Neural cell (in vitro differentiated cells): ENCODE data around the gene INO80.

Source experiments
- EP300 ChIP-seq: fragments of 450-650 bp; conservative IDR thresholded peaks from 2 replicates; pipeline ENCODE4 v1.6.1; 2014; ENCODE audit warnings: antibody characterized with exemption, mild to moderate bottlenecking, moderate library complexity; ENCODE audit not compliant: poor library complexity, severe bottlenecking
- EZH2 ChIP-seq: fragments of 200-600, 300-800 bp; shearing (Covaris generic), sonication (generic); IDR thresholded peaks from 2 replicates; pipeline ENCODE4 v1.6.1; 2014; ENCODE audit warnings: antibody characterized with exemption, low read length, borderline replicate concordance, mild to moderate bottlenecking; ENCODE audit not compliant: insufficient read depth, poor library complexity, severe bottlenecking
- MXI1 ChIP-seq: fragments of 450-650 bp; conservative IDR thresholded peaks from 2 replicates; pipeline ENCODE4 v1.6.1; 2014; ENCODE audit warnings: antibody characterized with exemption, mild to moderate bottlenecking; ENCODE audit not compliant: poor library complexity, severe bottlenecking
- POLR2AphosphoS5 ChIP-seq: IDR thresholded peaks from 2 replicates; pipeline ENCODE4 v1.6.1; 2012
- SMC3 ChIP-seq: fragments of 450-650 bp; conservative IDR thresholded peaks from 2 replicates; pipeline ENCODE4 v1.6.1; 2014; ENCODE audit warnings: antibody characterized with exemption, mild to moderate bottlenecking, moderate library complexity; ENCODE audit not compliant: poor library complexity
- TAF1 ChIP-seq: IDR thresholded peaks from 2 replicates; pipeline ENCODE4 v1.6.1; 2012; ENCODE audit warnings: low read depth
- TF ChIP-seq, protein P1 (sequence below): fragments of 450-650 bp; IDR thresholded peaks from 2 replicates; pipeline ENCODE4 v1.5.1; 2014; ENCODE audit warnings: antibody characterized with exemption, mild to moderate bottlenecking, moderate library complexity; ENCODE audit not compliant: poor library complexity, severe bottlenecking
- TF ChIP-seq, protein P2 (sequence below): IDR thresholded peaks from 2 replicates; pipeline ENCODE4 v1.6.1; 2012; ENCODE audit warnings: borderline replicate concordance

DNA sequence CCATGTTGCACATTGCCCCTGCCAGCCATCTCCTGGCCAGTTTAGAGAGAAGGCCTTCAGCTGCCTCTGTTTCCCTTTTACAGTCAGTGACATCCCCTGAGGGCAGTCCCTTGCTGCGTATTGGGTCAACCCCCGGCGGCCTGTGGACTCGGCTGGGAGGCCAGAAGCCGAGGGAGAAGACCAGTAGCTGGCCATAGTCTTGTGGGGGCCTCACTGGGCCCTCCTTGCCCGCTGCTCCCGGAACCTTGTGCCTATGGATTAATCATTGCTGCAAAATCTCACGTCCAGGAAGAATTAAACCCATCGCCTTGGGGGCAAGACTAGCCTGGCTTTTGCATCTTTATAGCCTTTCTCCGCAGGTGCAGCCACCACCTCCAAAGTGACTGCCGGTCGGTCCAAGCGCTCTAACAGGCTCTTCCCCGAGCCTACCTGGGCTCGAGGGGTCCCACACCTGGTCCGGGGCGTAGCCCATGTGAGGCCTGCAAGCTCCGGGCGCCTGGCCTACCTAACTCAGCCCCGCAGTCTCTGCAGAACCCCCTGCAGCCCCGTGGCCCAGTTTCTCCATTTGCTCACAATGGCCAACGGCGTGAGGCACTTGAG lies 163.7 kb downstream of the INO80 start:
- TF ChIP-seq, protein P1, sequence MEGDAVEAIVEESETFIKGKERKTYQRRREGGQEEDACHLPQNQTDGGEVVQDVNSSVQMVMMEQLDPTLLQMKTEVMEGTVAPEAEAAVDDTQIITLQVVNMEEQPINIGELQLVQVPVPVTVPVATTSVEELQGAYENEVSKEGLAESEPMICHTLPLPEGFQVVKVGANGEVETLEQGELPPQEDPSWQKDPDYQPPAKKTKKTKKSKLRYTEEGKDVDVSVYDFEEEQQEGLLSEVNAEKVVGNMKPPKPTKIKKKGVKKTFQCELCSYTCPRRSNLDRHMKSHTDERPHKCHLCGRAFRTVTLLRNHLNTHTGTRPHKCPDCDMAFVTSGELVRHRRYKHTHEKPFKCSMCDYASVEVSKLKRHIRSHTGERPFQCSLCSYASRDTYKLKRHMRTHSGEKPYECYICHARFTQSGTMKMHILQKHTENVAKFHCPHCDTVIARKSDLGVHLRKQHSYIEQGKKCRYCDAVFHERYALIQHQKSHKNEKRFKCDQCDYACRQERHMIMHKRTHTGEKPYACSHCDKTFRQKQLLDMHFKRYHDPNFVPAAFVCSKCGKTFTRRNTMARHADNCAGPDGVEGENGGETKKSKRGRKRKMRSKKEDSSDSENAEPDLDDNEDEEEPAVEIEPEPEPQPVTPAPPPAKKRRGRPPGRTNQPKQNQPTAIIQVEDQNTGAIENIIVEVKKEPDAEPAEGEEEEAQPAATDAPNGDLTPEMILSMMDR, result no peak
- no peak for TF ChIP-seq EZH2
- TF ChIP-seq, protein P2, sequence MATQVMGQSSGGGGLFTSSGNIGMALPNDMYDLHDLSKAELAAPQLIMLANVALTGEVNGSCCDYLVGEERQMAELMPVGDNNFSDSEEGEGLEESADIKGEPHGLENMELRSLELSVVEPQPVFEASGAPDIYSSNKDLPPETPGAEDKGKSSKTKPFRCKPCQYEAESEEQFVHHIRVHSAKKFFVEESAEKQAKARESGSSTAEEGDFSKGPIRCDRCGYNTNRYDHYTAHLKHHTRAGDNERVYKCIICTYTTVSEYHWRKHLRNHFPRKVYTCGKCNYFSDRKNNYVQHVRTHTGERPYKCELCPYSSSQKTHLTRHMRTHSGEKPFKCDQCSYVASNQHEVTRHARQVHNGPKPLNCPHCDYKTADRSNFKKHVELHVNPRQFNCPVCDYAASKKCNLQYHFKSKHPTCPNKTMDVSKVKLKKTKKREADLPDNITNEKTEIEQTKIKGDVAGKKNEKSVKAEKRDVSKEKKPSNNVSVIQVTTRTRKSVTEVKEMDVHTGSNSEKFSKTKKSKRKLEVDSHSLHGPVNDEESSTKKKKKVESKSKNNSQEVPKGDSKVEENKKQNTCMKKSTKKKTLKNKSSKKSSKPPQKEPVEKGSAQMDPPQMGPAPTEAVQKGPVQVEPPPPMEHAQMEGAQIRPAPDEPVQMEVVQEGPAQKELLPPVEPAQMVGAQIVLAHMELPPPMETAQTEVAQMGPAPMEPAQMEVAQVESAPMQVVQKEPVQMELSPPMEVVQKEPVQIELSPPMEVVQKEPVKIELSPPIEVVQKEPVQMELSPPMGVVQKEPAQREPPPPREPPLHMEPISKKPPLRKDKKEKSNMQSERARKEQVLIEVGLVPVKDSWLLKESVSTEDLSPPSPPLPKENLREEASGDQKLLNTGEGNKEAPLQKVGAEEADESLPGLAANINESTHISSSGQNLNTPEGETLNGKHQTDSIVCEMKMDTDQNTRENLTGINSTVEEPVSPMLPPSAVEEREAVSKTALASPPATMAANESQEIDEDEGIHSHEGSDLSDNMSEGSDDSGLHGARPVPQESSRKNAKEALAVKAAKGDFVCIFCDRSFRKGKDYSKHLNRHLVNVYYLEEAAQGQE, result no peak
- TF ChIP-seq SMC3, result no peak
- TF ChIP-seq POLR2AphosphoS5, result no peak
- TF ChIP-seq EP300, result no peak
- no peak for TF ChIP-seq TAF1
- TF ChIP-seq MXI1, result no peak
